DMS153 (cell line): ENCODE results near the gene STXBP2.

Source experiments
- DNase-seq: peaks from one replicate; lab custom pipeline; 2025; lab: John Stamatoyannopoulos, UW

STXBP2 gene

GRCh38 chr19:7636691-7637373, at the start of gene STXBP2:
TSS of gene STXBP2 (plus strand) at chr19:7637110. CDS start at chr19:7637150, 40 bp downstream.
- DNase-seq, result peak; percentile 76

GRCh38 chr19:7589822-7590221, 47.1 kb upstream of the STXBP2 start:
- no peak for DNase-seq

GRCh38 chr19:7590256-7590655, 46.7 kb upstream of the STXBP2 start:
- DNase-seq, result no peak

GRCh38 chr19:7595466-7596133, 41.3 kb upstream of the STXBP2 start, which contains the start of gene CAMSAP3:
TSS of gene CAMSAP3 (plus strand) at chr19:7595863. CDS start at chr19:7596003, 140 bp downstream.
- no peak for DNase-seq

GRCh38 chr19:7596211-7596937, 40.5 kb upstream of the STXBP2 start:
- no peak for DNase-seq

GRCh38 chr19:7597689-7598088, 39.2 kb upstream of the STXBP2 start:
- DNase-seq, result no peak

- no peak for DNase-seq
Measured at GRCh38 chr19:7598180-7598579, 38.7 kb upstream of the STXBP2 start.

- DNase-seq, result no peak
Measured at GRCh38 chr19:7600721-7601120, 36.2 kb upstream of the STXBP2 start.

GRCh38 chr19:7602240-7602934, 34.5 kb upstream of the STXBP2 start:
- no peak for DNase-seq

GRCh38 chr19:7602935-7603497, 33.9 kb upstream of the STXBP2 start:
- DNase-seq, result no peak

GRCh38 chr19:7603919-7604318, 33.0 kb upstream of the STXBP2 start:
- DNase-seq, result no peak

GRCh38 chr19:7605490-7606222, 31.3 kb upstream of the STXBP2 start:
- DNase-seq, result no peak

GRCh38 chr19:7606289-7606688, 30.6 kb upstream of the STXBP2 start:
- no peak for DNase-seq

GRCh38 chr19:7607212-7607873, 29.6 kb upstream of the STXBP2 start:
- no peak for DNase-seq

GRCh38 chr19:7607874-7608560, 28.9 kb upstream of the STXBP2 start:
- DNase-seq, result no peak

GRCh38 chr19:7610491-7611240, 26.2 kb upstream of the STXBP2 start:
- DNase-seq, result no peak

GRCh38 chr19:7611541-7612279, 25.2 kb upstream of the STXBP2 start:
- DNase-seq, result no peak
